Measurements from ENCODE around the gene SCML1. TPM values are rescaled to one million over a fixed set of nuclear protein-coding genes. Genes with fewer than 3 reads are reported as not detected.

SCML1 gene
- total RNA-seq, 2 experiments from 2014 or later: not detected

DNA sequence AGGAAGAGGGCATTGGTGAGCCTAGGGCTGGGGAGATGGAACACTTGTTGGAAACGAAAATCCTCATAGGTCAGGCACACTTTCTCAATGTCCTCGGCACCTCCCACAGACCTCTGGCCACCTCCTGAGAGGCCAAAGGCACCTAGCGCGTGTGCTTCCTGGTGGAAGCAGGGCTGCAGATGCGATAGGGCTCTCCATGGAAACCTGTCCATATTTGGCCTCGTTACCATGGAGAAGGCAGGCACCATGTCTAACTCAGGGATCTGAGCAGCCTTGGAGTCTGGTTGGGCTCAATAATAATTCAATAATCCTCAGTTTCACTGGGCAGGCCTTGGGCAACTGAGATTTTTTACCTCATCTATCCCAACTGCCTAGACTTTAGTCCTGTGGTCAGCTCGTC lies 65.5 kb downstream of the SCML1 start:
- no peaks in the 10 kb centered on the region for H3K9me3 ChIP-seq (ENCODE audit: low read length)
- no peak overlapping the region for H3K4me2 ChIP-seq (ENCODE audit: low read length)
- BruUV-seq (replicated peaks): no TSS peak
- no peaks in the 10 kb centered on the region for H3K9me2 ChIP-seq (ENCODE audit: insufficient read depth, low read length)
- no peak overlapping the region for H3K27ac ChIP-seq (ENCODE audit: low read depth, low read length, poor library complexity, severe bottlenecking)
- intact Hi-C loops (cut with micrococcal nuclease; ENCODE audit: unreplicated experiment): no loop called here
- ChIA-PET CTCF (ENCODE audit: unreplicated experiment) (no interaction called here), POLR2A (no interaction called here)
- H3K4me3 ChIP-seq (ENCODE audit: low read depth, low read length, poor library complexity, severe bottlenecking): no peak overlapping the region
- H4K20me1 ChIP-seq (ENCODE audit: insufficient read depth, low read length): no peaks in the 10 kb centered on the region
- H3K36me3 ChIP-seq (ENCODE audit: insufficient read depth, low read length): no peaks in the 10 kb centered on the region
- TF ChIP-seq EZH2phosphoT487 (IDR thresholded peaks at IDR 0.05; ENCODE audit: borderline replicate concordance, low read depth, low read length): no peak
- TF ChIP-seq, protein P1, sequence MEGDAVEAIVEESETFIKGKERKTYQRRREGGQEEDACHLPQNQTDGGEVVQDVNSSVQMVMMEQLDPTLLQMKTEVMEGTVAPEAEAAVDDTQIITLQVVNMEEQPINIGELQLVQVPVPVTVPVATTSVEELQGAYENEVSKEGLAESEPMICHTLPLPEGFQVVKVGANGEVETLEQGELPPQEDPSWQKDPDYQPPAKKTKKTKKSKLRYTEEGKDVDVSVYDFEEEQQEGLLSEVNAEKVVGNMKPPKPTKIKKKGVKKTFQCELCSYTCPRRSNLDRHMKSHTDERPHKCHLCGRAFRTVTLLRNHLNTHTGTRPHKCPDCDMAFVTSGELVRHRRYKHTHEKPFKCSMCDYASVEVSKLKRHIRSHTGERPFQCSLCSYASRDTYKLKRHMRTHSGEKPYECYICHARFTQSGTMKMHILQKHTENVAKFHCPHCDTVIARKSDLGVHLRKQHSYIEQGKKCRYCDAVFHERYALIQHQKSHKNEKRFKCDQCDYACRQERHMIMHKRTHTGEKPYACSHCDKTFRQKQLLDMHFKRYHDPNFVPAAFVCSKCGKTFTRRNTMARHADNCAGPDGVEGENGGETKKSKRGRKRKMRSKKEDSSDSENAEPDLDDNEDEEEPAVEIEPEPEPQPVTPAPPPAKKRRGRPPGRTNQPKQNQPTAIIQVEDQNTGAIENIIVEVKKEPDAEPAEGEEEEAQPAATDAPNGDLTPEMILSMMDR (conservative IDR thresholded peaks at IDR 0.05; ENCODE audit: low read length): no peak
- no peak for DNase-seq (ENCODE audit: low spot score)
- H3K79me2 ChIP-seq (ENCODE audit: insufficient read depth, low read depth, low read length): no peaks in the 10 kb centered on the region
- no peak overlapping the region for H2AFZ ChIP-seq (ENCODE audit: low read length)
- H3K4me1 ChIP-seq (ENCODE audit: insufficient read depth, low read length, poor library complexity, severe bottlenecking): no peaks in the 10 kb centered on the region

DNA sequence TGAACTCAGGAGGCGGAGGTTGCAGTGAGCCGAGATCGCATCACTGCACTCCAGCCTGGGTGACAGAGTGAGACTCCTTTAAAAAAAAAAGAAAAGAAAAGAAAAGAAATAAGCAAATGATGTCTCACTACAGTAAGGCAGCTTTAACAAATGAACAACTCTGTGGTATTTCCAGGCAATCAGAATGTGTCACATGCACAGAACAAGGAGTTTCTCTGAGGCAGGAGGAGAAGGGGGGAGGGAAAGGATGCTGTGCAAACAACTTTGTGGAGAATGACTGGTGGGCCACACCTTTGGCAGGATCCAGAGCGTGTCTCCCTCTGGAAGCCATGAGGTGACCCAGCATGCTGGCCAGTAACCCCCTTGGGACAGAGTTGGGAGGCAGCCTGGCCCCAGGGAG lies 66.2 kb downstream of the SCML1 start:
- CTCF ChIA-PET (ENCODE audit: unreplicated experiment): no interaction called here
- no peak overlapping the region for H3K4me2 ChIP-seq (ENCODE audit: low read length)
- H3K27ac ChIP-seq (ENCODE audit: low read depth, low read length, poor library complexity, severe bottlenecking): no peak overlapping the region
- H3K36me3 ChIP-seq (ENCODE audit: insufficient read depth, low read length): no peaks in the 10 kb centered on the region
- H2AFZ ChIP-seq (ENCODE audit: low read length): no peak overlapping the region
- H3K4me3 ChIP-seq (ENCODE audit: low read depth, low read length, poor library complexity, severe bottlenecking): no peak overlapping the region
- TF ChIP-seq, protein P1 (conservative IDR thresholded peaks at IDR 0.05; ENCODE audit: low read length): no peak
- no peak for TF ChIP-seq EZH2phosphoT487 (IDR thresholded peaks at IDR 0.05; ENCODE audit: borderline replicate concordance, low read depth, low read length)
- POLR2A ChIA-PET: no interaction called here
- no peak for DNase-seq (ENCODE audit: low spot score)
- H3K9me3 ChIP-seq (ENCODE audit: low read length): no peaks in the 10 kb centered on the region
- H3K9me2 ChIP-seq (ENCODE audit: insufficient read depth, low read length): no peaks in the 10 kb centered on the region
- no peaks in the 10 kb centered on the region for H3K79me2 ChIP-seq (ENCODE audit: insufficient read depth, low read depth, low read length)
- no TSS peak for BruUV-seq (replicated peaks)
- no peaks in the 10 kb centered on the region for H3K4me1 ChIP-seq (ENCODE audit: insufficient read depth, low read length, poor library complexity, severe bottlenecking)
- no peaks in the 10 kb centered on the region for H4K20me1 ChIP-seq (ENCODE audit: insufficient read depth, low read length)
- intact Hi-C loops (cut with micrococcal nuclease; ENCODE audit: unreplicated experiment): no loop called here

Other genes starting within 250 kb of the SCML1 start
- gene RAI2, start 123.8 kb downstream of the SCML1 start, total RNA-seq (2014; rRNA removed; shearing (Covaris generic)): not detected in 2 replicates
- not detected in 2 replicates for gene RAI2, start 123.8 kb downstream of the SCML1 start, total RNA-seq (2022)

All from OCI-LY7 (cell line).